OCI-LY7 (cell line): ENCODE data around the gene CFAP61. TPM values are rescaled to one million over a fixed set of nuclear protein-coding genes. Genes with fewer than 3 reads are reported as not detected.

Experiments used
- BruUV-seq: library from RNA; stranded (reverse); fragments of 400-500 nt; replicated peaks from 2 replicates; lab custom pipeline; 2021; lab: Mats Ljungman, UMichigan
- CTCF ChIA-PET: fragments of 300-600 bp; sonication (Branson Sonifier 250); formaldehyde crosslinking; loops from one replicate; lab custom pipeline; 2022; ENCODE audit warnings: antibody characterized with exemption; ENCODE audit not compliant: unreplicated experiment; lab: Charles Lee
- POLR2A ChIA-PET: fragments of 300-600 bp; sonication (Branson Sonifier 250); formaldehyde crosslinking; loops from one replicate; lab custom pipeline; 2022; ENCODE audit warnings: antibody characterized with exemption; lab: Charles Lee
- DNase-seq: peaks from one replicate; pipeline ENCODE4 v3.0.0-alpha.2; 2015; ENCODE audit warnings: low spot score
- H2AFZ ChIP-seq: fragments of 200-600 bp; sonication (generic), shearing (Covaris generic); 2 replicates; pipeline ENCODE4 v1.6.1; 2014; ENCODE audit warnings: mild to moderate bottlenecking, antibody characterized with exemption, low read length, moderate library complexity
- H3K27ac ChIP-seq: fragments of 200-600 bp; sonication (generic); 2 replicates; pipeline ENCODE4 v1.5.1; 2014; ENCODE audit warnings: mixed run types, low read depth, mild to moderate bottlenecking, moderate library complexity, low read length, inconsistent platforms; ENCODE audit not compliant: poor library complexity, severe bottlenecking
- H3K36me3 ChIP-seq: fragments of 200-600 bp; sonication (generic); 2 replicates; pipeline ENCODE4 v1.6.1; 2014; ENCODE audit warnings: mild to moderate bottlenecking, antibody characterized with exemption, low read length, moderate library complexity, mixed read lengths; ENCODE audit not compliant: insufficient read depth
- H3K4me1 ChIP-seq: fragments of 200-600 bp; sonication (generic); 2 replicates; pipeline ENCODE4 v1.5.1; 2014; ENCODE audit warnings: mild to moderate bottlenecking, low read length; ENCODE audit not compliant: insufficient read depth, poor library complexity, severe bottlenecking
- H3K4me2 ChIP-seq: fragments of 200-600 bp; sonication (generic); 2 replicates; pipeline ENCODE4 v1.6.1; 2014; ENCODE audit warnings: mild to moderate bottlenecking, low read length
- H3K4me3 ChIP-seq: fragments of 200-600 bp; sonication (generic); 2 replicates; pipeline ENCODE4 v1.5.1; 2014; ENCODE audit warnings: mild to moderate bottlenecking, low read depth, low read length; ENCODE audit not compliant: poor library complexity, severe bottlenecking
- H3K79me2 ChIP-seq: fragments of 200-600 bp; sonication (generic); 2 replicates; pipeline ENCODE4 v1.6.1; 2016; ENCODE audit warnings: low read depth, mild to moderate bottlenecking, low read length, moderate library complexity, mixed read lengths; ENCODE audit not compliant: insufficient read depth
- H3K9me2 ChIP-seq: fragments of 200-600 bp; sonication (generic); 2 replicates; pipeline ENCODE4 v1.6.1; 2016; ENCODE audit warnings: mild to moderate bottlenecking, low read length, mixed read lengths; ENCODE audit not compliant: insufficient read depth
- H3K9me3 ChIP-seq: fragments of 200-600 bp; sonication (generic); 2 replicates; pipeline ENCODE4 v1.6.1; 2014; ENCODE audit warnings: mild to moderate bottlenecking, mixed run types, low read length, mixed read lengths
- H4K20me1 ChIP-seq: fragments of 200-600 bp; sonication (generic); 2 replicates; pipeline ENCODE4 v1.6.1; 2014; ENCODE audit warnings: mild to moderate bottlenecking, antibody characterized with exemption, low read length, moderate library complexity, mixed read lengths; ENCODE audit not compliant: insufficient read depth
- EZH2phosphoT487 ChIP-seq: fragments of 200-600 bp; sonication (generic); IDR thresholded peaks from 2 replicates; pipeline ENCODE4 v1.6.1; 2018; ENCODE audit warnings: low read depth, borderline replicate concordance, mild to moderate bottlenecking, mixed run types, antibody characterized with exemption, low read length, moderate library complexity, mixed read lengths
- intact Hi-C: fragments of 100-400 bp; cut with micrococcal nuclease; formaldehyde crosslinking; loops from one replicate; pipeline ENCODE4 v1.10.0; 2022; ENCODE audit not compliant: unreplicated experiment
- total RNA-seq, 2 experiments: library from RNA; depleted of rRNA in 1 of 2; stranded (reverse); fragments of >200 nt in 1 of 2; shearing (Covaris generic) in 1 of 2; gene quantifications; 2 replicates each; pipeline ENCODE4 v1.2.3, GENCODE V29; 2014 to 2022
- TF ChIP-seq, protein P1 (sequence below): fragments of 200-600 bp; sonication (generic); conservative IDR thresholded peaks from 2 replicates; pipeline ENCODE4 v1.5.1; 2014; ENCODE audit warnings: mild to moderate bottlenecking, antibody characterized with exemption, low read length, moderate library complexity, mixed read lengths

Gene CFAP61
- total RNA-seq, 2 experiments from 2014 or later, result 0.06 TPM; not detected in 1

DNA sequence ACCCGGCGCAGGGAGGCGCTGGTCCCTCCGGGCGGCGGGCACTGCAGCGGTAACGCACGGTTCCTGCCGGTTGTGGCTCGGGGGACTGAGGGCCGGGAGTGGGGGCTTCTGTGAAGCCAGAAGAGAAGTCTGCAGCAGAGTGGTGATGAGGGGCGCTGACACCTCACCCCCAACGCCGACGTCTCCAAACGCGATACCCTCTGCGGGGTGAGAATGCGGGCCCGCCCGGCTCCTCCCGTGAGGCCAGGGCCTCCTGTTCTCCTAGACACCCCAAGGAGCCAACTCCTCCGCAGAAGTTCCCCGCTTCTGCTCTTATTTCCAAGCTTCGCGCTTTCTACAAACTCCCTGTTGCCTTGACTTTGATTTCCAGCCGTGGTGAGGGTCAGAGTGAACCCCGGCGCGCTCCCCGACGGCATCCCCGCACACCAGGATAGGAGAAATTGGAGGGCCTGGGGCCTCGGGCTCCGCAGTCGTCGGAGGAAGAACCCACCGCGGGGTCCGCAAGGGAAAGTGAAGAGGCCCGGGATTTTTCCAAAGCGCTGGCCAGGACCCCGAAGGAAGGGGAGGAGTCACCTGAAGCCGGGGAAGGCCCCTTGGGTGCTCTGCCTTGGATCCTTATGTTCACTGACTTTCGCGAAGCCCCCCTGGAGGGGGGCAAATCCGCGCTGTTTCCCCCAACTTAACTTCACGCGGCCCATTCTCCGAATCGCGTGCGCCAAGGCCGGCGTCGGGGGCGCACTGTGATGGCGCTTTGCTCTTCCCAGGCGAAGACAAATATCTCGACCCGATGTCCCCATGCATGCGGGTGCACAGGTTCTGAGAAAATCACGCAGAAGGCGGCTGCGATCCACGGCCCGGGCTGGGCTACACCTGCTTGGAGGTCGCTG lies 312.5 kb downstream of the CFAP61 start:
- no peak overlapping the region for H2AFZ ChIP-seq
- no peaks in the 10 kb centered on the region for H4K20me1 ChIP-seq
- no TSS peak for BruUV-seq
- intact Hi-C loops, result no loop called here
- ChIA-PET POLR2A (no interaction called here), CTCF (no interaction called here)
- H3K9me3 ChIP-seq, result no peaks in the 10 kb centered on the region
- no peak overlapping the region for H3K4me3 ChIP-seq
- no peaks in the 10 kb centered on the region for H3K79me2 ChIP-seq
- no peak for DNase-seq
- TF ChIP-seq, protein P1, sequence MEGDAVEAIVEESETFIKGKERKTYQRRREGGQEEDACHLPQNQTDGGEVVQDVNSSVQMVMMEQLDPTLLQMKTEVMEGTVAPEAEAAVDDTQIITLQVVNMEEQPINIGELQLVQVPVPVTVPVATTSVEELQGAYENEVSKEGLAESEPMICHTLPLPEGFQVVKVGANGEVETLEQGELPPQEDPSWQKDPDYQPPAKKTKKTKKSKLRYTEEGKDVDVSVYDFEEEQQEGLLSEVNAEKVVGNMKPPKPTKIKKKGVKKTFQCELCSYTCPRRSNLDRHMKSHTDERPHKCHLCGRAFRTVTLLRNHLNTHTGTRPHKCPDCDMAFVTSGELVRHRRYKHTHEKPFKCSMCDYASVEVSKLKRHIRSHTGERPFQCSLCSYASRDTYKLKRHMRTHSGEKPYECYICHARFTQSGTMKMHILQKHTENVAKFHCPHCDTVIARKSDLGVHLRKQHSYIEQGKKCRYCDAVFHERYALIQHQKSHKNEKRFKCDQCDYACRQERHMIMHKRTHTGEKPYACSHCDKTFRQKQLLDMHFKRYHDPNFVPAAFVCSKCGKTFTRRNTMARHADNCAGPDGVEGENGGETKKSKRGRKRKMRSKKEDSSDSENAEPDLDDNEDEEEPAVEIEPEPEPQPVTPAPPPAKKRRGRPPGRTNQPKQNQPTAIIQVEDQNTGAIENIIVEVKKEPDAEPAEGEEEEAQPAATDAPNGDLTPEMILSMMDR, result no peak
- no peak for TF ChIP-seq EZH2phosphoT487
- H3K9me2 ChIP-seq, result no peaks in the 10 kb centered on the region
- H3K36me3 ChIP-seq, result no peaks in the 10 kb centered on the region
- no peak overlapping the region for H3K27ac ChIP-seq
- no peaks in the 10 kb centered on the region for H3K4me1 ChIP-seq
- no peak overlapping the region for H3K4me2 ChIP-seq

DNA sequence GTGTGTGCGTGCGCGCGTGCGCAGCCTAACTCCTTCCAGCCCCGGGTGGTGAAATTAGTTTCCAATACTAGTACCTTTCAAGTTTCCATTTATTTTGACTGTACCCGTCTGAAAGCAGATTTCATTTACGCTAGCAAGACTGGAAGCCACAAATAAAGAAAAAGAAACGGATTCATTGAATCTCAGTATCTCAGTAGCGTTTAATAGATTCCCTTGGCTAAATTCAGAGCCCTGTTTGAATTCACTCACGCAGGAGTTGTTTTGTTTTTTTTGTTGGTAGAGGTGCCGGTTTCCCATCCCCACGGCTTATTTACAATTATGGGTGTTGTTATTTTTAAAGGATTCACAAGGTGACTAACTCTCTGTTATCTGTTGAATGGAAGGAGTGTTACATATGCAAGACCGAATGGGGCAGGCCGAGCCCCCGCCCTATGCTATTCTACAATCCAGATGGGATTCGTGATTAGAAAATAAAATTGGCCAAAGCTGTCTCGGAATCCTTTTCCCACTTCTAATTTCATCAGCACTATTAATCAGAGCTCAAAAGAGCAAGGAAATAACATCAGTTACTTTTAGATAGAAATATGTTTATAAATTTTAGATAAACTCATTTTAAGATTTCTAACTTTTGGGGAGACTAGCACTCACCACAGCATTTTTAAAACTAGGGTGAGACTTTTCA lies 313.3 kb downstream of the CFAP61 start:
- POLR2A ChIA-PET, result interaction anchor here (0.5 kb wide), 1 partner anchor 127 kb away, joined by 3 read pairs; no protein-coding TSS in a partner anchor
- no peak for DNase-seq
- H3K4me2 ChIP-seq, result no peak overlapping the region
- BruUV-seq, result no TSS peak
- no peaks in the 10 kb centered on the region for H3K79me2 ChIP-seq
- no peaks in the 10 kb centered on the region for H3K4me1 ChIP-seq
- H4K20me1 ChIP-seq, result no peaks in the 10 kb centered on the region
- H3K27ac ChIP-seq, result no peak overlapping the region
- no peaks in the 10 kb centered on the region for H3K36me3 ChIP-seq
- no peak overlapping the region for H3K4me3 ChIP-seq
- no peaks in the 10 kb centered on the region for H3K9me2 ChIP-seq
- CTCF ChIA-PET, result no interaction called here
- TF ChIP-seq EZH2phosphoT487, result no peak
- TF ChIP-seq, protein P1, result no peak
- no peaks in the 10 kb centered on the region for H3K9me3 ChIP-seq
- intact Hi-C loops, result no loop called here
- H2AFZ ChIP-seq, result no peak overlapping the region

DNA sequence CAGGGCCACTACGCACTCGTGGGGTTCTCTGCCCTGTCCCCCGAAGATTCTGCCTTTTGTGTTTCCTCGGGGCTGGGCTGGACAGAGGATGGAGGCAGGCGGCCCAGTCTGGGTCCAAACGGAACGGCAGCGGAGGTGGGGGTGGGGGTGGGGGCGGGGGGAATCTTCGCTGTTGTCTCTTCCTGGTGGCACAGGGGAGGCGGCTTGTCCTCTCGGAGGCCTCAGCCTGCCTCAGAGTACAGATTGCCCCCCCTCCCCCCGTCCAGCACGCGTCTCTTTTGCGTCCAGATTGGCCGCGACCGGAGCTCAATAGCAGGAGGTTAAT lies 314.2 kb downstream of the CFAP61 start:
- H3K9me2 ChIP-seq, result no peaks in the 10 kb centered on the region
- H3K4me1 ChIP-seq, result no peaks in the 10 kb centered on the region
- H3K4me2 ChIP-seq, result no peak overlapping the region
- H4K20me1 ChIP-seq, result no peaks in the 10 kb centered on the region
- H3K9me3 ChIP-seq, result no peaks in the 10 kb centered on the region
- ChIA-PET POLR2A (no interaction called here), CTCF (no interaction called here)
- no TSS peak for BruUV-seq
- no peak overlapping the region for H2AFZ ChIP-seq
- no peak overlapping the region for H3K4me3 ChIP-seq
- intact Hi-C loops, result no loop called here
- DNase-seq, result no peak
- TF ChIP-seq, protein P1, result no peak
- no peak for TF ChIP-seq EZH2phosphoT487
- no peaks in the 10 kb centered on the region for H3K79me2 ChIP-seq
- H3K36me3 ChIP-seq, result no peaks in the 10 kb centered on the region
- H3K27ac ChIP-seq, result no peak overlapping the region
